HEK293 (cell line): ENCODE data around the gene GBP7.

Source experiments
- REPIN1 ChIP-seq: fragments of 450-650 bp; formaldehyde crosslinking; IDR thresholded peaks from 2 replicates; pipeline ENCODE4 v1.5.1; 2017; ENCODE audit warnings: missing biosample characterization, missing genetic modification characterization, low read depth
- TCF7L2 ChIP-seq: IDR thresholded peaks from 2 replicates; pipeline ENCODE4 v1.6.1; 2011; ENCODE audit warnings: low read depth, mild to moderate bottlenecking, inconsistent platforms, low read length, moderate library complexity, borderline replicate concordance
- ZFP37 ChIP-seq: fragments of 450-650 bp; formaldehyde crosslinking; IDR thresholded peaks from 2 replicates; pipeline ENCODE4 v1.5.1; 2016; ENCODE audit warnings: missing biosample characterization, missing genetic modification characterization
- ZNF138 ChIP-seq: fragments of 450-650 bp; formaldehyde crosslinking; IDR thresholded peaks from 2 replicates; pipeline ENCODE4 v1.5.1; 2016; ENCODE audit warnings: missing biosample characterization, missing genetic modification characterization, borderline replicate concordance
- ZNF169 ChIP-seq: fragments of 450-650 bp; formaldehyde crosslinking; IDR thresholded peaks from 2 replicates; pipeline ENCODE4 v1.5.1; 2016; ENCODE audit warnings: missing biosample characterization, missing genetic modification characterization
- ZNF274 ChIP-seq, 2 experiments: fragments of 200-500 bp in 1 of 2; fragments of 450-650 bp in 1 of 2; sonication (Bioruptor generic) in 1 of 2; formaldehyde crosslinking in 1 of 2; IDR thresholded peaks; 2 replicates each; pipeline versions ENCODE4 v1.5.1 to v1.6.1; 2014 to 2016; ENCODE audit warnings: borderline replicate concordance in 1 of 2, inconsistent platforms in 1 of 2, low read length in 1 of 2, missing biosample characterization in 1 of 2, missing genetic modification characterization in 1 of 2
- ZNF311 ChIP-seq: fragments of 450-650 bp; formaldehyde crosslinking; IDR thresholded peaks from 2 replicates; pipeline ENCODE4 v1.5.1; 2017; ENCODE audit warnings: missing biosample characterization, missing genetic modification characterization, borderline replicate concordance
- ZNF530 ChIP-seq: fragments of 450-650 bp; formaldehyde crosslinking; IDR thresholded peaks from 2 replicates; pipeline ENCODE4 v1.5.1; 2016; ENCODE audit warnings: low read depth, missing biosample characterization, missing genetic modification characterization
- TF ChIP-seq, protein P1 (sequence below): fragments of 450-650 bp; formaldehyde crosslinking; IDR thresholded peaks from 2 replicates; pipeline ENCODE4 v1.5.1; 2016; ENCODE audit warnings: missing biosample characterization, missing genetic modification characterization
- TF ChIP-seq, protein P2 (sequence below): fragments of 450-650 bp; formaldehyde crosslinking; IDR thresholded peaks from 2 replicates; pipeline ENCODE4 v1.5.1; 2016; ENCODE audit warnings: missing biosample characterization, missing genetic modification characterization
- TF ChIP-seq, protein P3 (sequence below): fragments of 450-650 bp; formaldehyde crosslinking; IDR thresholded peaks from 2 replicates; pipeline ENCODE4 v1.5.1; 2016; ENCODE audit warnings: missing biosample characterization, missing genetic modification characterization

DNA sequence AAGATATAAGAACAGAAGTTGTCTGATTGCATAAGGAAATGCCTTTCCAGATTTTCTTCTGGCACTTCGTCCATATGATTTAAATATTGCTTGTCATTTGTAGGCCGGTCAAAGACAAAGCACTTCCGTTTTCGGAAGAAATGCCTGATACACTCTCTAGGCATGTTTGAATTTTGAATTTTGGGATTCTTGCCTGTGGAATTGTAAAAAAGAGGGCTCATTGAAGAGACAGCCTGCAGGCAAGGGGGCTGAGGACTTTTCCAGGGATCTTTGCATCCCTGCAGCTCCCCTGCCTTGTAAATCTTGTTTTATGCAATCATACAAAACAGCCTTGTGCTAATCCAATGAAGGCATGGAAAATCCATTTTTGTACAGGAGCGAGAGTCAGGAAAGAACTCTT lies 15.5 kb upstream of the GBP7 start:
- TF ChIP-seq ZNF274 (IDR thresholded peaks at IDR 0.05; ENCODE audit: low read length): no peak
- no peak for TF ChIP-seq ZNF274 (tag by site-specific recombination; IDR thresholded peaks at IDR 0.05; ENCODE audit: borderline replicate concordance)
- TF ChIP-seq, protein P1, sequence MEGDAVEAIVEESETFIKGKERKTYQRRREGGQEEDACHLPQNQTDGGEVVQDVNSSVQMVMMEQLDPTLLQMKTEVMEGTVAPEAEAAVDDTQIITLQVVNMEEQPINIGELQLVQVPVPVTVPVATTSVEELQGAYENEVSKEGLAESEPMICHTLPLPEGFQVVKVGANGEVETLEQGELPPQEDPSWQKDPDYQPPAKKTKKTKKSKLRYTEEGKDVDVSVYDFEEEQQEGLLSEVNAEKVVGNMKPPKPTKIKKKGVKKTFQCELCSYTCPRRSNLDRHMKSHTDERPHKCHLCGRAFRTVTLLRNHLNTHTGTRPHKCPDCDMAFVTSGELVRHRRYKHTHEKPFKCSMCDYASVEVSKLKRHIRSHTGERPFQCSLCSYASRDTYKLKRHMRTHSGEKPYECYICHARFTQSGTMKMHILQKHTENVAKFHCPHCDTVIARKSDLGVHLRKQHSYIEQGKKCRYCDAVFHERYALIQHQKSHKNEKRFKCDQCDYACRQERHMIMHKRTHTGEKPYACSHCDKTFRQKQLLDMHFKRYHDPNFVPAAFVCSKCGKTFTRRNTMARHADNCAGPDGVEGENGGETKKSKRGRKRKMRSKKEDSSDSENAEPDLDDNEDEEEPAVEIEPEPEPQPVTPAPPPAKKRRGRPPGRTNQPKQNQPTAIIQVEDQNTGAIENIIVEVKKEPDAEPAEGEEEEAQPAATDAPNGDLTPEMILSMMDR: no peak
- TF ChIP-seq, protein P2, sequence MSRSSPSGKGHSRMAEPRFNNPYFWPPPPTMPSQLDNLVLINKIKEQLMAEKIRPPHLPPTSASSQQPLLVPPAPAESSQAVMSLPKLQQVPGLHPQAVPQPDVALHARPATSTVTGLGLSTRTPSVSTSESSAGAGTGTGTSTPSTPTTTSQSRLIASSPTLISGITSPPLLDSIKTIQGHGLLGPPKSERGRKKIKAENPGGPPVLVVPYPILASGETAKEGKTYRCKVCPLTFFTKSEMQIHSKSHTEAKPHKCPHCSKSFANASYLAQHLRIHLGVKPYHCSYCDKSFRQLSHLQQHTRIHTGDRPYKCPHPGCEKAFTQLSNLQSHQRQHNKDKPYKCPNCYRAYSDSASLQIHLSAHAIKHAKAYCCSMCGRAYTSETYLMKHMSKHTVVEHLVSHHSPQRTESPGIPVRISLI: no peak
- no peak for TF ChIP-seq ZNF169 (tag by site-specific recombination)
- TF ChIP-seq, protein P3, sequence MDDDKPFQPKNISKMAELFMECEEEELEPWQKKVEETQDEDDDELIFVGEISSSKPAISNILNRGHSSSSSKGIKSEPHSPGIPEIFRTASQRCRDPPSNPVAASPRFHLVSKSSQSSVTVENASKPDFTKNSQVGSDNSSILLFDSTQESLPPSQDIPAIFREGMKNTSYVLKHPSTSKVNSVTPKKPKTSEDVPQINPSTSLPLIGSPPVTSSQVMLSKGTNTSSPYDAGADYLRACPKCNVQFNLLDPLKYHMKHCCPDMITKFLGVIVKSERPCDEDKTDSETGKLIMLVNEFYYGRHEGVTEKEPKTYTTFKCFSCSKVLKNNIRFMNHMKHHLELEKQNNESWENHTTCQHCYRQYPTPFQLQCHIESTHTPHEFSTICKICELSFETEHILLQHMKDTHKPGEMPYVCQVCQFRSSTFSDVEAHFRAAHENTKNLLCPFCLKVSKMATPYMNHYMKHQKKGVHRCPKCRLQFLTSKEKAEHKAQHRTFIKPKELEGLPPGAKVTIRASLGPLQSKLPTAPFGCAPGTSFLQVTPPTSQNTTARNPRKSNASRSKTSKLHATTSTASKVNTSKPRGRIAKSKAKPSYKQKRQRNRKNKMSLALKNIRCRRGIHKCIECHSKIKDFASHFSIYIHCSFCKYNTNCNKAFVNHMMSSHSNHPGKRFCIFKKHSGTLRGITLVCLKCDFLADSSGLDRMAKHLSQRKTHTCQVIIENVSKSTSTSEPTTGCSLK: no peak
- TF ChIP-seq ZNF530 (tag by site-specific recombination): no peak
- TF ChIP-seq REPIN1 (tag by site-specific recombination): no peak
- TF ChIP-seq ZFP37: no peak
- no peak for TF ChIP-seq ZNF138 (tag by site-specific recombination)
- TF ChIP-seq TCF7L2: no peak
- TF ChIP-seq ZNF311: no peak
